GM21717 (cell line): ENCODE data around the gene MLX.
"Not testable (repeated sequence)": the region's sequence is repeated elsewhere in the genome, so short reads cannot be mapped to it uniquely, and the experiment has no call there.

ENCODE experiments used
- ATAC-seq: cut with Tn5 transposase; IDR thresholded peaks from one replicate; pipeline ENCODE4 v1.9.1; 2021; ENCODE audit warnings: mild to moderate bottlenecking, moderate library complexity; ENCODE audit not compliant: unreplicated experiment

MLX gene

DNA sequence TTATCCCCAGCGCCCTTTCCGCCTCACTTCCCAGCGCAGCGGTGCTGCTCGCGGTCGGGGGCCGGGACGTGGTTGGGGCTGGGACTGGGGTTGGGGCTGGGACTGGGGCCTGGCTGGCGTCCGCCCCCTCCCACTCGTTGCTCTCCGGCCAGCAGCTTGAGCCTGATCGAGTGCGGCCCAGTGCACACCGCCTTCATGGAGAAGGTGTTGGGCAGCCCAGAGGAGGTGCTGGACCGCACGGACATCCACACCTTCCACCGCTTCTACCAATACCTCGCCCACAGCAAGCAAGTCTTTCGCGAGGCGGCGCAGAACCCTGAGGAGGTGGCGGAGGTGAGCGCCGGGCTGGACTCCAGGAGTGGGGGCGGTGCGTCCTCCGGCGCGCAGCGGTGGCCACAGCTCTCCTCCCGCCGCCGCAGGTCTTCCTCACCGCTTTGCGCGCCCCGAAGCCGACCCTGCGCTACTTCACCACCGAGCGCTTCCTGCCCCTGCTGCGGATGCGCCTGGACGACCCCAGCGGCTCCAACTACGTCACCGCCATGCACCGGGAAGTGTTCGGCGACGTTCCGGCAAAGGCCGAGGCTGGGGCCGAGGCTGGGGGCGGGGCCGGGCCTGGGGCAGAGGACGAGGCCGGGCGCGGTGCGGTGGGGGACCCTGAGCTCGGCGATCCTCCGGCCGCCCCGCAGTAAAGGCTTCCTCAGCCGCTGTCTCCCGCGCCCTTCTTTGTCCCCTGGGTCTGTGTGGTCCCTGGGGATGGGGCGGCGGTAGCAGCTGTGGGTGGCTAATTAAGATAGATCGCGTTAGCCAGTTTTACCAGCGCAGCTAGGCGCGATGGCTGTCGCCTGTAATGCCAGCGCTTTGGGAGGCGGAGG, 12.4 kb upstream of the MLX start:
- peak; percentile 50 for ATAC-seq

DNA sequence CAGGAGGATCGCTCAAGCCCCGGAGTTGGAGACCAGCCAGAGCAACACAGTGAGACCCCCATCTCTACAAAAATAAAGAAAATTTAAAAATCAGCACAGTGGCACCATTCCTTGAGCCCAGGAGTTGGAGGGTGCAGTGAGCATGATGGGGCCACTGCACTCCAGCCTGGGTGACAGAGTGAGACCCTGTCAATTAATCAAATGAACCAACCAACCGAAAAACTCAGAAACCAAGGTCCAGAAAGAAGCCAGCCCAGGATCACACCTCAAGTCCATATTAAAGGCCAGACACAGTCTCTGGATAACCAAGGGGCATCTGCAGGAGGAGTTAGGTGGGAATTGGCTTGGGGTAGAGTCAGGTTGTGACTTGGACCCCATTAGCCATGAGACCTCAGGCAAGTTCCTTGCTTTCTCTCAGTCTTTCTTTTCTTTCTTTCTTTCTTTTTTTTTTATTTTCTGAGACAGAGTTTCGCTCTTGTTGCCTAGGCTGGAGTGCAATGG, 11.7 kb upstream of the MLX start:
- ATAC-seq = no peak

DNA sequence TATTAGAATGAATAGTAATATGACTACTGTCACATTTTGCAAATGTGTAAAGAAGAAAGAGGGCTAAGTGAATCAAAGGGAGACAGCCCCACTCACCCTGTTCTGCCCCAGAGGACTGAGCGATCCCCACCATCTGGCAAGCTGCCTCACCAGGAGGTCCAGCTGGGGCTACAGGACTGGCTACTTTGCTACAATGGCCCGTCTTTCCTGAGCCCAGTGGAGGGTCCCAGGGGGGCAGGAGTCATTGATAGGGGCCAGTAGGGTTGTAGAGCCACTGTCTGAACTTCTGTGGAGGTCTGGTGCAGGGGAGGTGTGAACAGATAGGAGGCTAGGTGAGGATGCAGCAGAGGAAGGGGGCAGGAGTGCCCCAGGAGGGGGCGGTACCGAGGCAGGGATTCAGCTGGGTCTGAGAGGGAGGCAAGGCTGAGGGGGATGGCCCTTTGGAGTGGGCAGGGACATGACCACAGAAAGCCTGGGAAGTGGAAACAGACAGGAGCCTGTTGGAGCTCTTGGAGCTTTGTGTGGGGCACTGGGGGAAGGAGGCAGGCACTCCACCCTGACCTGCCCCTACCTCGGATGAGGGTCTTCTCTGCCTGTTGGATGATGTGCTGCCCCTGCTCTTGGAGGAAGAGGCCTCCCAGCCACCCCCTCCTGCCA, 10.8 kb upstream of the MLX start:
- ATAC-seq = not testable (repeated sequence)

DNA sequence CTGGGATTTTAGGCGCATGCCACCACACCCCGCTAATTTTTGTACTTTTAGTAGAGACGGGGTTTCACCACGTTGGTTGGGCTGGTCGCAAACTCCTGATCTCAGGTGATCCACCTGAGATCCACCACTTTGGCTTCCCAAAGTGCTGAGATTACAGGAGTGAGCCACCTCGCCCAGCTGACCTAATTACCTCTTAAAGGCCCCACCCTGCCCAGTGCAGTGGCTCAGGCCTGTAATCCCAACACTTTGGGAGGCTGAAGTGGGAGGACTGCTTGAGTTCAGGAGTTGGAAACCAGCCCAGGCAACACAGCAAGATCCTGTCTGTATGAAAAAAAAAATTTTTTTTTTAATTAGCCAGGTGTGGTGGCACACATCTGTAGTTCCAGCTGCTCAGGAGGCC, 7.8 kb upstream of the MLX start:
- no peak for ATAC-seq

DNA sequence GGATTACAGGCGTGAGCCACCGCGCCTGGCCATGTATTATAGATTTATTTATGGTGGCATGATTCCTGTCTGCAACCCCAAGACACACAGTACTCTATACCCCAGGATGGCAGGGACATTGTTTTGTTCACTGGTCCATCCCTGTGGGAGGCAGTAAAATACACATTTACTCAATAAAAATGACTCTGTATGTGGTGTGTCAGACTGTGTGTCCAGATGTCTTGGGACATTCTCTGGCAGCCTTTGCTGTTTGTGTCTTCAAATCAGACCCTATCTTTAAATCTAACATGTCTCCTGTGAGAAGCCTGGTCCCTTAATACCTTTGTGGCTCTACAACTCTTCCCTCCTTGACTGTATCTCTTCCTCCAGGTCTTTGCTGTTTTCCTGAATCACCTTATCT, 6.7 kb upstream of the MLX start:
- no peak for ATAC-seq

DNA sequence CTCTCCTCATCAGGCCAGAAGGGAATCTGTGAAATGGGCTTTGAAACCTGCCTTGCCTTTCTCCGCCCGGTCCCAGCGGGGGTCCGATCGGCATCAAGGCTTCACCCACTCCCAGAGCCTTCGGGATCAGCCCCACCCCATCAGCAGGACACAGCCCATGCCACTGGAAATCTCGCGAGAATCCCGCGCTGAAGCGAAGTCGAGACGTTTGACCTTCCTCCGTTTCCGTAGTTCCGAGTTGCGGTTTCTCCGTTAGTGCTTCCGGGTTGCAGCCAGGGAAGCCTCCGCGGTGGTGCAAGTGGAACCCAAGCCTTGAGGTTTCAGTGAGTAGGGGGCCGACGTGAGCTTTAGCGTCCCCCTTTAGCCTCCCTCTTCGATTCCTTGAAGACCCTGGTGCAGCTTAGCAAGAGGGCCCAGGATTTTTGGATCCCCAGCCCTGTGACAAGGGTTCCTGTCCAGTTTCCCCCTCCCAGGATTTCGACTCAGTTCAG, 5.0 kb upstream of the MLX start, which contains the start of gene COASY:
COASY (plus strand) TSS at position 252 of the 491 bp plus-strand sequence. CDS start 475 bp downstream, outside the sequence.
- ATAC-seq = peak; percentile 43

DNA sequence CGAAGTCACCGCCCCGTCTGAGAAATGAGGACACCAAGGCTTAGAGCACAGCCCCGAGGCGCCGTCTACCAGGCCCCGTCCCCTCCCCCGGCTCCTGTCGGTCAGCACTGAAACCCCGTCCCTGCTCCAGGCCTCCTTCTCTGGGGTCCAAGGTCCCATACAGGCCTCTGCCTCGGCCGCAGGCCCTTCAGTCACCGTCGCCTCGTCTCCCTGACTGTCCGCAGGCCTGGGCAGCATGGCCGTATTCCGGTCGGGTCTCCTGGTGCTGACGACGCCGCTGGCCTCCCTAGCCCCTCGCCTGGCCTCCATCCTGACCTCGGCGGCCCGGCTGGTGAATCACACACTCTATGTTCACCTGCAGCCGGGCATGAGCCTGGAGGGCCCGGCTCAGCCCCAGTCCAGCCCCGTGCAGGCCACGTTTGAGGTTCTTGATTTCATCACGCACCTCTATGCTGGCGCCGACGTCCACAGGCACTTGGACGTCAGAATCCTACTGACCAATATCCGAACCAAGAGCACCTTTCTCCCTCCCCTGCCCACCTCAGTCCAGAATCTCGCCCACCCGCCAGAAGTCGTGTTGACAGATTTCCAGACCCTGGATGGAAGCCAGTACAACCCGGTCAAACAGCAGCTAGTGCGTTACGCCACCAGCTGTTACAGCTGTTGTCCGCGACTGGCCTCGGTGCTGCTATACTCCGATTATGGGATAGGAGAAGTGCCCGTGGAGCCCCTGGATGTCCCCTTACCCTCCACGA, 4.3 kb upstream of the MLX start:
- no peak for ATAC-seq

DNA sequence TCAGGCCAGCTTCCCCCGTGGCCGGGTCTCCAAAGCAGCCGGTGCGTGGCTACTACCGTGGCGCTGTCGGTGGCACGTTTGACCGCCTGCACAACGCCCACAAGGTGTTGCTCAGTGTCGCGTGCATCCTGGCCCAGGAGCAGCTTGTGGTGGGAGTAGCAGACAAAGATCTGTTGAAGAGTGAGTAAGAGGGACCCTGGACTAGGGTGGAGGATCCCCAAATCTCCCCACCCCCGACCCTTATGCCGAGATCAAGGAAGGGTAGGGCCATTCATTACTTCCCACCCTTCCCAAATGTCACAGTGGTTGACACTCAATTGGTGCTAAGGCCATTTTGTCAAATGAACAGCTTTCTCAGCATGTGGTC, 3.8 kb upstream of the MLX start:
- ATAC-seq = no peak

DNA sequence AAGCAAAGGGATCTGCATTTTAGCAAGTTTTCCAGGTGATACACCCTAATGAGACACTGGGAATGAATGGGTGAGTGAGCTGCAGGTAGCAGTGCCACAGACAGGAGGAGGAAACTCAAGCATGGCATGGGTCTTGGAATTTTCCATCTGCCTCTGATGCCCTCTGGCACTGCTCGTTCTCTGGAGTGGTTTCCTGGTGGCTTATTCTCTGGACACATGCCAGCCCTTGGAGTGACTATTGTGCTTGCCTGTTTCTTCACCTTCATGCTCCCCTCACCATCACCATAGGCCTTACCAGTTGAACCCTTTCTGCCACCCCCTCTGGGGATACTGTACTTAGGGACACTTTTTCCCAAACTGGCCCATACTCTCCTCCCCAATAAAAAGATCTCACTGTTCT, 3.4 kb upstream of the MLX start:
- ATAC-seq = no peak

DNA sequence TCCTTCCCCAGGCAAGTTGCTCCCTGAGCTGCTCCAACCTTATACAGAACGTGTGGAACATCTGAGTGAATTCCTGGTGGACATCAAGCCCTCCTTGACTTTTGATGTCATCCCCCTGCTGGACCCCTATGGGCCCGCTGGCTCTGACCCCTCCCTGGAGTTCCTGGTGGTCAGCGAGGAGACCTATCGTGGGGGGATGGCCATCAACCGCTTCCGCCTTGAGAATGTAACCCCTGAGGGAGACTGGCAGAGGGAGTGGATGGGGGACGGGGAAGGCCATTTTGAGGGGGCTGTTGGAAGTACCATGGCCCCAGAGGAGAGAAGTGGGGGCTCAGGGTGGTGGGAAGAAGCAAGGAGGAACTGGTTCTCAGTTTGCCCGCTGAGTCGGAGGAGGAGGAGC, 3.0 kb upstream of the MLX start:
- no peak for ATAC-seq

DNA sequence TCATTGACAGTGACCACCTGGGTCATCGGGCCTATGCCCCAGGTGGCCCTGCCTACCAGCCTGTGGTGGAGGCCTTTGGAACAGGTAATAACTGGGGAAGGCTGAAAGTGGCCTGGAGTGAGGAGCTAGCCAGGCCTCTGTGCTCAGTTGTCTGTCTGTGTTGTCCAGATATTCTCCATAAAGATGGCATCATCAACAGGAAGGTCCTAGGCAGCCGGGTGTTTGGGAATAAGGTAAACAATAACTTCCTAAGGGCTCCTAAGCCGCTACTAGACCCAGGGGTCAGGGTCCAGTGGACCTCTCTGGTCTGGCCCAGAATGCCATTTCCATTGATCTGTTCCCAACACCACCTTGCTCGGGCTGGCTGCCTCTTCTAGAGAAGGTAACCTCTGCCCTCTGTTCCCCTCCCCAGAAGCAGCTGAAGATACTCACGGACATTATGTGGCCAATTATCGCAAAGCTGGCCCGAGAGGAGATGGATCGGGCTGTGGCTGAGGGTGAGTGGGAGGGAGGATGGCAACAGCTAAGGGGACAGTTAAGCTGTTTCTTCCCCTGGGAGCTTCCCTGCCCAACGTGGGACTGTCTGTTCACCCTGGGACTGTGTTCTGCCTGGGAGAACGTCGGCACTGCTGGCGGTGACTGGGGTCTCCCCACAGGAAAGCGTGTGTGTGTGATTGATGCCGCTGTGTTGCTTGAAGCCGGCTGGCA, 1.9 kb upstream of the MLX start:
- ATAC-seq = no peak

DNA sequence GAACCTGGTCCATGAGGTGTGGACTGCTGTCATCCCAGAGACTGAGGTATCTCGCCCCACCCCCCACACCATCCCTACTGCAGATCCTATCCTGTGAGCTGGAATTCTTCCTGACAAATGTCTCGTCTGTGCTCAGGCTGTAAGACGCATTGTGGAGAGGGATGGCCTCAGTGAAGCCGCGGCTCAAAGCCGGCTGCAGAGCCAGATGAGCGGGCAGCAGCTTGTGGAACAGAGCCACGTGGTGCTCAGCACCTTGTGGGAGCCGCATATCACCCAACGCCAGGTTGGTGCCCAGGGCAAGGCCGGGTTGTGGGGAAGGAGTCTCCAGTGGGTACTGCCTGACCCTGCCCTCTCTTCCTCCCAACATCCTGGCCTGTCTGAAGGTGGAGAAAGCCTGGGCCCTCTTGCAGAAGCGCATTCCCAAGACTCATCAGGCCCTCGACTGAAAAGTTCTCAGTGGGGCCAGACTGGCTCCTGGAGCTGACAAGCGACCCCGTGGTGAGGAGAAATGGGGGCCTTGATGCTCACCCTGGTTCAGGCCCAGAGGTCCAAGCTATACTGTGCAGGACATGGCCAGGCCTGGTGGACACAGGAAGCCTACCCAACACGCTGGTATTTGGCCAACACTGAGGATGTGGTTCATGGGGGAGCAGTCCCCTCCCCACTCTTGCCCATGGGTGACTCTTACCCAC, 1.2 kb upstream of the MLX start:
- no peak for ATAC-seq

DNA sequence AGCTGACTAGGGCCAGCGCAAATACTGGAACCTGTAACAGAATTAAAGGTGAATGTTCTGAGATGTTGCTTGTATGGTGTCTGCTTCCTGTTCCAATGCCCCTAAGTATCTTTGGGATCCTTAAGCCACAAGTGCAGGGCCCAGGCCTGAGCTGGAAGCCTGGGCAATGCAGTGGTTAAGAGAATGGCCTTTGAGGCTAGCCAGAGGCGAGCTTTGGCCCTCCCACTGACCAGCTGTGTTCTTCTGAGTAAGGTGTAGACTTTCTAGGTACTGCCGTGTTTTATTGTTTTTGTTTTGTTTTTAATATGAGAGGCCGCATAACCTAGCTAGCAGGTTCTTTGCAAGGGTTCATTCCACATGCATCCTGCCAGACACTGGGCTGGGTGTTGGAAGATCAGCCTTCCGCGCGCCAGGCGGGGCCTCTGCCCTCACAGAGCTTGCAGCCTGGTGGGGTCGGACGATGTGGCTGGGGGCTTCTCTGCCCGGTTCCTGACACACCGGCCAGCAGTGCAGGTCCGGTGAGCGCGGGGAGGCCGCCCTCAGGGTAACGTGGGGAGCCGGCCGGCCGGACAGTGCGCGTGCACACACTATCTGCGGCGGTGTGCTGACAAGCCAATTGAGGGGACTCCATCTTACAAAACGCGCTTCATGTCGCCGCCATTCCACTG, 551 bp upstream of the MLX start:
- ATAC-seq = peak; percentile 2

DNA sequence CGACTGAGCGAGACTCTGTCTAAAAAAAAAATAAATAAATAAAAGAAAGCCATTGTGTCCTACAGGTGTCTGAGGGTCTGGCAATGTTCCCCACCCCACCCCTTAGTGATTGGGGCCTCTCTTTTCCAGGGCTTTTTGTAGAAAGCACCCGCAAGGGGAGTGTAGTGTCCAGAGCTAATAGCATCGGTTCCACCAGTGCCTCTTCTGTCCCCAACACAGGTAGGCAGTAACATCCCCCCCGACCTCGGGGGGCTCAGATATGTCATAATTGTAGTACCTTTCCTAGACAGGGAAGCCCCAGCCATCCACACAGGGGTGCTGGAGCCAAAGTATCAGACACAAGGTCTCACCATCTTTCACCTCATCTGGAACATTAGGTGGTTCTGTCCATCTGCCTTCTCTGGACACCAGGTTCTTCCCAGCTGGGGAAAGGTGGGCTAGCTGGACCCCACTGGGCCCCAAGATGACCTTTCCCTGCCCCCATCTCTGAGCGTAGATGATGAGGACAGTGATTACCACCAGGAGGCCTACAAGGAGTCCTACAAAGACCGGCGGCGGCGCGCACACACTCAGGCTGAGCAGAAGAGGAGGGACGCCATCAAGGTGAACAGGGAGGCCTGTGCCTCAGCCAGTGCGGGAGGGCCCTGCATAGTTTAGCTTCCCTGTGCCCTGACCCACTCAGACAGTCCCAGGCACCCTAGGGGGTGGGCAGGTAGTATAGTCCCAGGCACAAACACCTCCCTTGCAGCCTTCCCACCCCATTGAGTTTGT, 1.6 kb downstream of the MLX start:
- ATAC-seq = no peak

DNA sequence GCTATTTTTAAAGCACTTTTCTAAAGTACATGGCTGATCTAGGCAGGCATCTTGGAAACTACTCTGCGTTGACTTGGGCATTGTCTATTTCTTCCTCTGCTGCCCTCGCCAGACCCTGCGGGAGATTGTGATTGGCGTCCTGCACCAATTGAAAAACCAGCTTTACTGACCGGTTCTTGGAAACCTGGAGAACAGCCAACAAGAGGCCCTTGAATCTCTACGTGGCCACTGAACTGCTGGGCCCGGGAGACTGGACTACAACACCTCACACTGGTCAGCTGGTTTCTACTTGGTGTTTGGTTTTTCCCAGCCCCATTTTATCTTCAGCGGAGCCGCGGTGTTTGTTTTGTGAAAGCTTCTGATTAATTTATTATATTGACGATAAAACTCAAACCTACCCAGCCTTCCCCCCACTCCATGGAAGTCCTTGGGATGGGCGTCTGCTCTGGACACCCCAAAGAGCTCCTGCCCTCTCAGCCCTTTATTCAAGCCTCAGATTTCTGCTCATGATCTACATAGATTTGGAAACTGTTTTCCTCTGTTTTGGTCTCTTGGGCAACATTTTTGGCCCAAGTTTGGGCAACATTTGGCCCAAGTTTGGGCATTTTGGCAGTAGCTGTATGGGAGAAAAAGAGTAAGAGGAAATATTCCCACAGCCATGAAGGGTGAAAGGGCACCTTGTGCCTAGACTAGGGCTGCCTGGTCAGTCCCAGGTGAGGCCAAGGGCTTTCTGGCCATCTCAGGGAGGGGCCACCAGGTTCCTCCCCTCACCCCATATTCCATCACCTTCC, 4.7 kb downstream of the MLX start:
- no peak for ATAC-seq

DNA sequence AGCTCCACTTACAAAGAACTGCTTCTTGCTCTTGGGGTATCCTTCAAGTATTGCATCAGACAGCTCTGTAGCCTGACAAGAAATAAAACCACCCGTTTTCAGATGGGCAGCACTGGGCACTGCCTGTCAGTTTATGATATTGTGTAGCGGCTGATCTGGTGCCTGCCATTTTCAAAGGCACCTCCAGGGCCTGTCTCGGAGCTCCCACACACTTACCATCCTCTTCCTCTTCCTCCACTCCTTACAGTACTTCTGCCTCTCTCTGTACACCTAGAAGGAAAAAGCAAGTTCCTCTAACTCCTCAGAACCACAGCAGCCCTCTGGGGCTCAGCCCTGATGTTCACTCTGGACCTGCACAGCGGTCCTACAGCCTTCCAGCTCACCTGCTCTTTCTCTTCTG, 6.2 kb downstream of the MLX start:
- ATAC-seq = no peak

DNA sequence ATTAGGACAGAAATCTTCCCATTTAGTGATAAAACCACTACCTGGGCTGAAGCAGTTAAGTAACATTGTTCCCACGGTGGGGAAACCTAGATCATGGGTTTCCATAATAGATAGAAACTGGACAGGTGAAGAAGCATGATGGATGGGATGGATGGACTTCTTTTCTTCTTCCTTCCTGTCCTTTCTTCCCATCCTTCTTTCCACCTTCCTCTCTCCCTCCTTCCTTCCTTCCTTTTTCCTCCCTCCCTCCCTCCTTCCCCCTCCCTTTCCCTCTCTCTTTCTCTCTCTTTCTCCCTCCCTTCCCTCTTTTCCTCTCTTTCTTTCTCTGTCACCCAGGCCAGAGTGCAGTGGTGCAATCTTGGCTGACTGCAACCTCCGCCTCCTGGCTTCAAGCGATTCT, 7.6 kb downstream of the MLX start:
- no peak for ATAC-seq

DNA sequence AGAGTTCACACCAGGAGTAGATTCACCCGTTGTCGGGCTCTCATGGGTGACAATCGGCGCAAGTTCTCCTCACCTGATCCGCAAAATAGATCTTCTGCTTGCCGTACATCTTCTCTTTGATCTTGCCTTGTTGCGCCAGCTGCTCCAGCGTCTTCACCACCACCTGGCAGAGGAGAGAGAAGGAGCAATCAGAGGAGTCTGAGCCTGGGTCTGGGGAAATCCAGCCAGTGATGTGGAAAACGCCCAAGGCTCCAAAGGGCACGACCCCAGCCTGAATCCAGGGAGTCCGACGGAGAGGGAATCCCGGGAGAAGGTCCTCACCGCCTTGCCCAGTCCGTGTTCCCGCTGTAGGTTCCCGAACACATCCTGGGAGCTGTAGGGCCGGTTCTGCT, 10.2 kb downstream of the MLX start:
- no peak for ATAC-seq
